HCT116 (cell line): ENCODE data around the gene ARHGAP27. TPM values are rescaled to one million over a fixed set of nuclear protein-coding genes. Genes with fewer than 3 reads are reported as not detected.

Experiments
- ATAC-seq: fragments of 200-7000 bp; cut with Tn5 transposase; 2 replicates; pipeline ENCODE4 v1.9.1; 2020; ENCODE audit warnings: mild to moderate bottlenecking, moderate library complexity
- BruUV-seq: library from RNA; stranded (reverse); fragments of 400-500 nt; replicated peaks from 2 replicates; lab custom pipeline; 2021; lab: Mats Ljungman, UMichigan
- CTCF ChIA-PET: fragments of 300-600 bp; sonication (Branson Sonifier 250); formaldehyde crosslinking; loops from one replicate; lab custom pipeline; 2021; ENCODE audit warnings: antibody characterized with exemption; lab: Charles Lee
- POLR2A ChIA-PET: fragments of 300-600, 350-600 bp; sonication (Branson Sonifier 250); formaldehyde crosslinking; loops from one replicate; lab custom pipeline; 2021; ENCODE audit warnings: antibody characterized with exemption; lab: Charles Lee
- RAD21 ChIA-PET, 2 experiments: fragments of 300-600 bp; sonication (Branson Sonifier 250); formaldehyde crosslinking; loops; one replicate each; lab custom pipeline; 2023; ENCODE audit warnings: low total read pairs in 2 of 2; ENCODE audit not compliant: uncharacterized antibody in 2 of 2, unreplicated experiment in 2 of 2, low non-redundant PET in 1 of 2; lab: Charles Lee
- DNase-seq: peaks from one replicate; pipeline ENCODE4 v3.0.0-alpha.2; 2010; ENCODE audit warnings: low read depth, low spot score
- H2AFZ ChIP-seq: fragments of 200-600 bp; shearing (Covaris generic), sonication (generic); 2 replicates; pipeline ENCODE4 v1.6.1; 2017; ENCODE audit warnings: low read depth, mixed run types, mixed read lengths, antibody characterized with exemption, low read length; ENCODE audit not compliant: poor library complexity, severe bottlenecking
- H3K27ac ChIP-seq: 2 replicates; pipeline ENCODE4 v1.5.1; 2012; ENCODE audit warnings: low read depth, low read length
- H3K27me3 ChIP-seq: fragments of 200-600 bp; sonication (generic); 2 replicates; pipeline ENCODE4 v1.6.1; 2016; ENCODE audit warnings: mixed run types, low read length, mixed read lengths; ENCODE audit not compliant: insufficient read depth
- H3K36me3 ChIP-seq, 2 experiments: fragments of 200-500 bp in 1 of 2; fragments of 200-600 bp in 1 of 2; sonication (Bioruptor generic) in 1 of 2; sonication (generic) in 1 of 2; 2 replicates each; pipeline versions ENCODE4 v1.5.1 to v1.6.1; 2014 to 2016; ENCODE audit warnings: low read length in 2 of 2, inconsistent platforms in 1 of 2, mixed read lengths in 1 of 2, mixed run types in 1 of 2; ENCODE audit not compliant: insufficient read depth in 2 of 2, control insufficient read depth in 1 of 2
- H3K4me1 ChIP-seq, 2 experiments: fragments of 200-600 bp in 1 of 2; sonication (generic) in 1 of 2; 2 replicates each; pipeline versions ENCODE4 v1.5.1 to v1.6.1; 2012 to 2017; ENCODE audit warnings: low read length in 2 of 2, inconsistent platforms in 1 of 2, mild to moderate bottlenecking in 1 of 2, mixed read lengths in 1 of 2, mixed run types in 1 of 2, moderate library complexity in 1 of 2; ENCODE audit not compliant: insufficient read depth in 2 of 2, control insufficient read depth in 1 of 2
- H3K4me2 ChIP-seq: fragments of 200-600 bp; sonication (generic); 2 replicates; pipeline ENCODE4 v1.6.1; 2017; ENCODE audit warnings: mixed run types, low read length, mixed read lengths
- H3K4me3 ChIP-seq, 2 experiments: fragments of 200-600 bp in 1 of 2; sonication (generic) in 1 of 2; replicated peaks in 1 of 2; 2 replicates each; pipeline ENCODE4 v1.5.1; 2011 to 2016; ENCODE audit warnings: low read length in 2 of 2, control low read depth in 1 of 2, low read depth in 1 of 2, mild to moderate bottlenecking in 1 of 2, mixed read lengths in 1 of 2, mixed run types in 1 of 2
- H3K79me2 ChIP-seq: fragments of 200-600 bp; sonication (generic); 2 replicates; pipeline ENCODE4 v1.6.1; 2017; ENCODE audit warnings: mild to moderate bottlenecking, mixed run types, low read length, moderate library complexity, mixed read lengths; ENCODE audit not compliant: insufficient read depth
- H3K9ac ChIP-seq: fragments of 200-600 bp; sonication (generic); 2 replicates; pipeline ENCODE4 v1.6.1; 2016; ENCODE audit warnings: low read length, mixed read lengths
- H3K9me2 ChIP-seq: fragments of 200-600 bp; sonication (generic), shearing (Covaris generic); 2 replicates; pipeline ENCODE4 v1.6.1; 2017; ENCODE audit warnings: mixed run types, mild to moderate bottlenecking, moderate library complexity; ENCODE audit not compliant: insufficient read depth
- H3K9me3 ChIP-seq, 2 experiments: fragments of 200-500 bp in 1 of 2; fragments of 200-600 bp in 1 of 2; sonication (Bioruptor generic) in 1 of 2; sonication (generic) in 1 of 2; 2 replicates each; pipeline ENCODE4 v1.6.1; 2014 to 2017; ENCODE audit warnings: low read length in 2 of 2, mixed read lengths in 2 of 2, inconsistent platforms in 1 of 2, low read depth in 1 of 2, mild to moderate bottlenecking in 1 of 2, mixed run types in 1 of 2, moderate library complexity in 1 of 2; ENCODE audit not compliant: control insufficient read depth in 1 of 2, insufficient read depth in 1 of 2
- H4K20me1 ChIP-seq: fragments of 200-600 bp; sonication (generic), shearing (Covaris generic); 2 replicates; pipeline ENCODE4 v1.6.1; 2017; ENCODE audit warnings: mixed run types, mild to moderate bottlenecking, moderate library complexity; ENCODE audit not compliant: insufficient read depth
- EZH2 ChIP-seq: fragments of 200-600 bp; sonication (generic); IDR thresholded peaks from 2 replicates; pipeline ENCODE4 v1.6.1; 2017; ENCODE audit warnings: antibody characterized with exemption, mixed run types
- EZH2phosphoT487 ChIP-seq: fragments of 200-600 bp; IDR thresholded peaks from 2 replicates; pipeline ENCODE4 v1.6.1; 2018; ENCODE audit warnings: antibody characterized with exemption, borderline replicate concordance
- JUND ChIP-seq: IDR thresholded peaks from 2 replicates; pipeline ENCODE4 v1.6.1; 2012
- POLR2A ChIP-seq: IDR thresholded peaks from 2 replicates; pipeline ENCODE4 v1.7.0; 2011; ENCODE audit warnings: borderline replicate concordance; ENCODE audit not compliant: insufficient read depth, insufficient read length; ENCODE audit errors: extremely low read depth
- POLR2AphosphoS5 ChIP-seq: IDR thresholded peaks from 2 replicates; pipeline ENCODE4 v1.6.1; 2011; ENCODE audit warnings: mild to moderate bottlenecking, low read depth, low read length, moderate library complexity
- RAD21 ChIP-seq: IDR thresholded peaks from 2 replicates; pipeline ENCODE4 v1.6.1; 2012; ENCODE audit warnings: low read depth, mild to moderate bottlenecking
- SIN3A ChIP-seq: IDR thresholded peaks from 2 replicates; pipeline ENCODE4 v1.6.1; 2012; ENCODE audit warnings: low read depth
- SP1 ChIP-seq: IDR thresholded peaks from 2 replicates; pipeline ENCODE4 v1.6.1; 2012; ENCODE audit warnings: low read depth
- TCF7L2 ChIP-seq: IDR thresholded peaks from 2 replicates; pipeline ENCODE4 v1.7.0; 2011; ENCODE audit warnings: borderline replicate concordance, inconsistent platforms; ENCODE audit not compliant: insufficient read depth, insufficient read length; ENCODE audit errors: extremely low read depth
- YY1 ChIP-seq: IDR thresholded peaks from 2 replicates; pipeline ENCODE4 v1.6.1; 2011; ENCODE audit warnings: low read length, low read depth, moderate library complexity, mild to moderate bottlenecking; ENCODE audit not compliant: insufficient replicate concordance; ENCODE audit errors: extremely low read depth
- ZFX ChIP-seq: fragments of 450-650 bp; IDR thresholded peaks from 2 replicates; pipeline ENCODE4 v1.6.1; 2017
- ZNF274 ChIP-seq: fragments of 200-500 bp; sonication (Bioruptor generic); IDR thresholded peaks from 2 replicates; pipeline ENCODE4 v1.6.1; 2014; ENCODE audit warnings: mild to moderate bottlenecking, low read depth, low read length, inconsistent platforms
- intact Hi-C: fragments of 100-400 bp; cut with micrococcal nuclease; formaldehyde crosslinking; loops from 2 replicates; pipeline ENCODE4 v1.10.0; 2022
- total RNA-seq: library from RNA; stranded (reverse); gene quantifications from one replicate; pipeline ENCODE4 v1.2.1, GENCODE V29; 2021; ENCODE audit not compliant: unreplicated experiment
- TF ChIP-seq, protein P1 (sequence below): IDR thresholded peaks from 2 replicates; pipeline ENCODE4 v1.6.1; 2012
- TF ChIP-seq, protein P2 (sequence below): IDR thresholded peaks from 2 replicates; pipeline ENCODE4 v1.6.1; 2011; ENCODE audit warnings: mild to moderate bottlenecking, low read length, moderate library complexity; ENCODE audit not compliant: insufficient replicate concordance; ENCODE audit errors: extremely low read depth
- TF ChIP-seq, protein P3 (sequence below), 3 experiments: fragments of 200-600 bp in 1 of 3; sonication (generic) in 1 of 3; IDR thresholded peaks in 2 of 3; conservative IDR thresholded peaks in 1 of 3; 2 replicates each; pipeline ENCODE4 v1.5.1; 2012 to 2017; ENCODE audit warnings: low read depth in 2 of 3, low read length in 2 of 3, antibody characterized with exemption in 1 of 3, borderline replicate concordance in 1 of 3, control low read depth in 1 of 3, mild to moderate bottlenecking in 1 of 3, mixed read lengths in 1 of 3, mixed run types in 1 of 3, moderate library complexity in 1 of 3; ENCODE audit not compliant: insufficient read depth in 1 of 3

ARHGAP27 gene
- total RNA-seq, 1 experiment from 2014 or later: 46.7 TPM

DNA sequence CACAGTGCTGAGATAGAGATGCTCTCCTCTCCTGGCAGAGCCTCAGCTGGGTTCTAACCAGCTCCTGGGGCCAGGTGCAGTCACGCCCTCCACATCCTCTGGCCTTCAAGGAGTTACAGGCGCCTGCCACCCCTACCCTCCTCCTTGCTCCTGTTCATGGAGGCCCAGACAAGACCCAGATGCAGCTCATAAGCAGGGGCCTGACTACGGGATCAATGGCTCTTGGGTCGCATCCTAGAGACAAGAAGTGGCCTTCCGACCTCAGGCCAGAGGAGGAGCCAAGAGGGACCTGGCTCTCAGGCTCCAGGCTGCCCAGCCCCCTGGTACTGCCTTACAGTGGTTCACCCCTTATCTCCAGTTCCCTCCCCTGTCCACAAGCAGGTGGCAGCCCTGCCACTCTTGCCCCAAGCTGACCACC, 23.0 kb downstream of the ARHGAP27 start:
- no peaks in the 10 kb centered on the region for H3K9me3 ChIP-seq
- no peaks in the 10 kb centered on the region for H4K20me1 ChIP-seq
- H3K9ac ChIP-seq: no peak overlapping the region
- ATAC-seq (no peak), DNase-seq (no peak)
- no peak overlapping the region for H2AFZ ChIP-seq
- peaks cover 0 to 18% of the 10 kb centered on the region in 2 experiments; a peak in 1 of 4 replicates for H3K4me1 ChIP-seq
- no peaks in the 10 kb centered on the region for H3K9me2 ChIP-seq
- BruUV-seq: no TSS peak
- peaks cover 29% of the 10 kb centered on the region; the same call in 1 of the 2 replicates for H3K79me2 ChIP-seq
- TF ChIP-seq RAD21: no peak
- TF ChIP-seq, protein P1, sequence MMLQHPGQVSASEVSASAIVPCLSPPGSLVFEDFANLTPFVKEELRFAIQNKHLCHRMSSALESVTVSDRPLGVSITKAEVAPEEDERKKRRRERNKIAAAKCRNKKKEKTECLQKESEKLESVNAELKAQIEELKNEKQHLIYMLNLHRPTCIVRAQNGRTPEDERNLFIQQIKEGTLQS: no peak
- TF ChIP-seq EZH2phosphoT487: no peak
- TF ChIP-seq EZH2: no peak
- TF ChIP-seq, protein P2, sequence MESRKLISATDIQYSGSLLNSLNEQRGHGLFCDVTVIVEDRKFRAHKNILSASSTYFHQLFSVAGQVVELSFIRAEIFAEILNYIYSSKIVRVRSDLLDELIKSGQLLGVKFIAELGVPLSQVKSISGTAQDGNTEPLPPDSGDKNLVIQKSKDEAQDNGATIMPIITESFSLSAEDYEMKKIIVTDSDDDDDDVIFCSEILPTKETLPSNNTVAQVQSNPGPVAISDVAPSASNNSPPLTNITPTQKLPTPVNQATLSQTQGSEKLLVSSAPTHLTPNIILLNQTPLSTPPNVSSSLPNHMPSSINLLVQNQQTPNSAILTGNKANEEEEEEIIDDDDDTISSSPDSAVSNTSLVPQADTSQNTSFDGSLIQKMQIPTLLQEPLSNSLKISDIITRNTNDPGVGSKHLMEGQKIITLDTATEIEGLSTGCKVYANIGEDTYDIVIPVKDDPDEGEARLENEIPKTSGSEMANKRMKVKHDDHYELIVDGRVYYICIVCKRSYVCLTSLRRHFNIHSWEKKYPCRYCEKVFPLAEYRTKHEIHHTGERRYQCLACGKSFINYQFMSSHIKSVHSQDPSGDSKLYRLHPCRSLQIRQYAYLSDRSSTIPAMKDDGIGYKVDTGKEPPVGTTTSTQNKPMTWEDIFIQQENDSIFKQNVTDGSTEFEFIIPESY: no peak
- no peak for TF ChIP-seq TCF7L2
- TF ChIP-seq ZNF274: no peak
- no peak for TF ChIP-seq JUND
- no peak for TF ChIP-seq POLR2A
- no peak for TF ChIP-seq SIN3A
- no peak for TF ChIP-seq SP1
- no peak for TF ChIP-seq POLR2AphosphoS5
- no peak for TF ChIP-seq YY1
- TF ChIP-seq ZFX: no peak
- TF ChIP-seq, protein P3, sequence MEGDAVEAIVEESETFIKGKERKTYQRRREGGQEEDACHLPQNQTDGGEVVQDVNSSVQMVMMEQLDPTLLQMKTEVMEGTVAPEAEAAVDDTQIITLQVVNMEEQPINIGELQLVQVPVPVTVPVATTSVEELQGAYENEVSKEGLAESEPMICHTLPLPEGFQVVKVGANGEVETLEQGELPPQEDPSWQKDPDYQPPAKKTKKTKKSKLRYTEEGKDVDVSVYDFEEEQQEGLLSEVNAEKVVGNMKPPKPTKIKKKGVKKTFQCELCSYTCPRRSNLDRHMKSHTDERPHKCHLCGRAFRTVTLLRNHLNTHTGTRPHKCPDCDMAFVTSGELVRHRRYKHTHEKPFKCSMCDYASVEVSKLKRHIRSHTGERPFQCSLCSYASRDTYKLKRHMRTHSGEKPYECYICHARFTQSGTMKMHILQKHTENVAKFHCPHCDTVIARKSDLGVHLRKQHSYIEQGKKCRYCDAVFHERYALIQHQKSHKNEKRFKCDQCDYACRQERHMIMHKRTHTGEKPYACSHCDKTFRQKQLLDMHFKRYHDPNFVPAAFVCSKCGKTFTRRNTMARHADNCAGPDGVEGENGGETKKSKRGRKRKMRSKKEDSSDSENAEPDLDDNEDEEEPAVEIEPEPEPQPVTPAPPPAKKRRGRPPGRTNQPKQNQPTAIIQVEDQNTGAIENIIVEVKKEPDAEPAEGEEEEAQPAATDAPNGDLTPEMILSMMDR (IDR thresholded peaks at IDR 0.05 in 2 of 3, conservative IDR thresholded peaks at IDR 0.05 in 1 of 3; ENCODE audit: borderline replicate concordance in 1 of 3, insufficient read depth in 1 of 3, low read depth in 2 of 3, low read length in 2 of 3): no peak
- RAD21 ChIA-PET: no interaction called here
- no peak overlapping the region for H3K27ac ChIP-seq
- H3K4me2 ChIP-seq: no peak overlapping the region
- no peaks in the 10 kb centered on the region for H3K27me3 ChIP-seq
- no peak overlapping the region for H3K4me3 ChIP-seq
- POLR2A ChIA-PET: no interaction called here
- H3K36me3 ChIP-seq: peaks cover 0 to 3% of the 10 kb centered on the region in 2 experiments; a peak in 2 of 4 replicates
- intact Hi-C loops: no loop called here
- CTCF ChIA-PET: interaction anchor here (1.2 kb wide), 1 partner anchor 16 kb away, joined by 3 read pairs; no protein-coding TSS in a partner anchor
